Panc1 (cell line): ENCODE results near the gene TMEM40. TPM values are rescaled to one million over a fixed set of nuclear protein-coding genes. Genes with fewer than 3 reads are reported as not detected.
A peak's percentile ranks its signal among the peaks of the same experiment; 100 is the strongest.

Experiments used
- ATAC-seq: fragments of 200-7000 bp; cut with Tn5 transposase; 2 replicates; pipeline ENCODE4 v1.9.1; 2020; ENCODE audit warnings: mild to moderate bottlenecking, moderate library complexity
- BruUV-seq: library from RNA; stranded (reverse); fragments of 400-500 nt; replicated peaks from 2 replicates; lab custom pipeline; 2021; lab: Mats Ljungman, UMichigan
- CTCF ChIA-PET: fragments of 300-600 bp; sonication (Branson Sonifier 250); formaldehyde crosslinking; loops from one replicate; lab custom pipeline; 2022; ENCODE audit warnings: antibody characterized with exemption; lab: Charles Lee
- POLR2A ChIA-PET: fragments of 300-600 bp; sonication (Branson Sonifier 250); formaldehyde crosslinking; loops from one replicate; lab custom pipeline; 2022; ENCODE audit warnings: antibody characterized with exemption; lab: Charles Lee
- DNase-seq: peaks from one replicate; pipeline ENCODE4 v3.0.0-alpha.2; 2010; ENCODE audit warnings: low read depth, low spot score
- H3K27ac ChIP-seq: 2 replicates; pipeline ENCODE4 v1.5.1; 2011; ENCODE audit warnings: mild to moderate bottlenecking, low read length, inconsistent platforms
- H3K27me3 ChIP-seq: fragments of 200-500 bp; sonication (Bioruptor generic); 2 replicates; pipeline ENCODE4 v1.6.0; 2014; ENCODE audit warnings: low read length, inconsistent platforms; ENCODE audit not compliant: control insufficient read depth, insufficient read depth
- H3K36me3 ChIP-seq: fragments of 200-500 bp; sonication (Bioruptor generic); 2 replicates; pipeline ENCODE4 v1.5.1; 2014; ENCODE audit warnings: inconsistent platforms, mild to moderate bottlenecking, low read length, moderate library complexity; ENCODE audit not compliant: control insufficient read depth, insufficient read depth
- H3K4me1 ChIP-seq: 2 replicates; pipeline ENCODE4 v1.5.1; 2011; ENCODE audit warnings: inconsistent platforms, mild to moderate bottlenecking, low read length, moderate library complexity; ENCODE audit not compliant: control insufficient read depth, insufficient read depth
- H3K4me3 ChIP-seq, 2 experiments: 2 replicates each; pipeline ENCODE4 v1.5.1; 2011 to 2012; ENCODE audit warnings: low read depth in 2 of 2, low read length in 2 of 2, mild to moderate bottlenecking in 2 of 2, inconsistent platforms in 1 of 2, moderate library complexity in 1 of 2
- H3K9me3 ChIP-seq: fragments of 200-500 bp; sonication (Bioruptor generic); 2 replicates; pipeline ENCODE4 v1.5.1; 2014; ENCODE audit warnings: low read depth, mild to moderate bottlenecking, inconsistent platforms, low read length, moderate library complexity; ENCODE audit not compliant: control insufficient read depth, insufficient read depth
- POLR2AphosphoS5 ChIP-seq: IDR thresholded peaks from 2 replicates; pipeline ENCODE4 v1.6.1; 2012; ENCODE audit warnings: mild to moderate bottlenecking, low read depth, low read length, moderate library complexity
- SIN3A ChIP-seq: IDR thresholded peaks from 2 replicates; pipeline ENCODE4 v1.6.1; 2012; ENCODE audit warnings: low read depth, mild to moderate bottlenecking, low read length, moderate library complexity, borderline replicate concordance; ENCODE audit not compliant: insufficient read depth
- TCF7L2 ChIP-seq: IDR thresholded peaks from 2 replicates; pipeline ENCODE4 v1.6.1; 2011; ENCODE audit warnings: mild to moderate bottlenecking, low read depth, low read length, inconsistent platforms
- in situ Hi-C: cut with HindIII; loops from 2 replicates; pipeline ENCODE4 v1.10.0; 2016; ENCODE audit warnings: low sequenced_read_pairs, low pct_unique_long_range_greater_than_20kb
- intact Hi-C: fragments of 100-400 bp; cut with micrococcal nuclease; formaldehyde crosslinking; loops from one replicate; pipeline ENCODE4 v1.10.0; 2022; ENCODE audit not compliant: unreplicated experiment
- total RNA-seq: library from RNA; stranded (reverse); gene quantifications from one replicate; pipeline ENCODE4 v1.2.1, GENCODE V29; 2021; ENCODE audit not compliant: unreplicated experiment
- TF ChIP-seq, protein P1 (sequence below): fragments of 450-650 bp; IDR thresholded peaks from 2 replicates; pipeline ENCODE4 v1.5.1; 2017; ENCODE audit warnings: mild to moderate bottlenecking
- TF ChIP-seq, protein P2 (sequence below), 2 experiments: IDR thresholded peaks; 2 replicates each; pipeline ENCODE4 v1.6.1; 2011 to 2012; ENCODE audit warnings: low read depth in 2 of 2, control low read depth in 1 of 2, low read length in 1 of 2, mild to moderate bottlenecking in 1 of 2, moderate library complexity in 1 of 2; ENCODE audit not compliant: insufficient read depth in 1 of 2

The TMEM40 gene
- total RNA-seq, 1 experiment from 2014 or later: 1.3 TPM

DNA sequence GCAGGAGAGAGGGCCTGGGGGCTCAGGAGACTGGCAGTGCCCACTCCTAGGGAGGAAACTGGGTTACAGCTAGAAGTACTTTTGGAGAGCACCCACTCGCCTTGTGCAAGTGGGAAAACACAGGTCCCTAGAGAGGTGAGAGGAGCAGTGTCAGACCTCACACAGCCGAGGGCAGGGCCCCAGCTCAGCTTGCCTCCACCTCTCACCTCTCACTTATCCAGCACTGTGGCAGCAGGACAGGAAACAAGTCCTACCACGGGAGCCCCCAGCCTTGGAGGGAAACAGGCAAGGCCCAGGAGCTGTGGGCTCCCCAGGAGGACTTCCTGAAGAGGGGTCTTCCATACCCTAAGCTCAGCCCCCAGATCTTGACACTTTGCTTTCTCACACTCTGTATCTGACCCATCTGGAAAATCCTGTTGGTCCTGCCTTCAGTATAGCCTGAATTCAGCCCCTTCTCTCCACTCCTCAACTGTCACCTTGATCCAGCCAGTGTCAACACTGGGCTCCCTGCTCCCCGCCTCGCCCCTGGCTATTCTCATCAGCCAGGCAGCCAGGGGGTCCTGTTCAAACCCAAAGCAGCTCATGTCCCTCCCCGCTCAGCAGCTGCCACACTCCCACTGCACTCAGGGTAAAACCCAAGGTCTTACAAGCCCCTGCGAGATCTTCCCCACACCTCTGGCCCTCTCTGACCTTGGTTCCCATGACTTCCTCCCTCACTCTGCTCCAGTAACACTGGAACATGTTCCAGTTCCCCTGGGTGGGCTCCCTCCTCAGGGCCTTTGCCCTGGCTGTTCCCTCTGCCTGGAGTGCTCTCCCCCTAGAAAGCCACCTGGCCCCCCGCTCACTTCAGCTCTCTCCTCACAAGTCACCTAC, 870 bp upstream of the TMEM40 start:
- ATAC-seq (0 out of 2 replicates have a peak, but pooled peaks have one; percentile 27), DNase-seq (no peak)
- Histone ChIP-seq H3K27me3 (no peaks in the 10 kb centered on the region), H3K36me3 (no peaks in the 10 kb centered on the region), H3K9me3 (no peaks in the 10 kb centered on the region), H3K4me3 (no peak overlapping the region), H3K4me1 (peaks cover 20% of the 10 kb centered on the region), H3K27ac (no peak overlapping the region)
- ChIA-PET POLR2A (interaction anchor here (0.6 to 0.7 kb wide), 2 partner anchors 63 to 818 kb away, joined by 3 read pairs; no protein-coding TSS in a partner anchor), CTCF (no interaction called here)
- in situ Hi-C loops (no loop called here), intact Hi-C loops (no loop called here)
- TF ChIP-seq POLR2AphosphoS5 (no peak), TCF7L2 (no peak), SIN3A (no peak)
- TF ChIP-seq, protein P1, sequence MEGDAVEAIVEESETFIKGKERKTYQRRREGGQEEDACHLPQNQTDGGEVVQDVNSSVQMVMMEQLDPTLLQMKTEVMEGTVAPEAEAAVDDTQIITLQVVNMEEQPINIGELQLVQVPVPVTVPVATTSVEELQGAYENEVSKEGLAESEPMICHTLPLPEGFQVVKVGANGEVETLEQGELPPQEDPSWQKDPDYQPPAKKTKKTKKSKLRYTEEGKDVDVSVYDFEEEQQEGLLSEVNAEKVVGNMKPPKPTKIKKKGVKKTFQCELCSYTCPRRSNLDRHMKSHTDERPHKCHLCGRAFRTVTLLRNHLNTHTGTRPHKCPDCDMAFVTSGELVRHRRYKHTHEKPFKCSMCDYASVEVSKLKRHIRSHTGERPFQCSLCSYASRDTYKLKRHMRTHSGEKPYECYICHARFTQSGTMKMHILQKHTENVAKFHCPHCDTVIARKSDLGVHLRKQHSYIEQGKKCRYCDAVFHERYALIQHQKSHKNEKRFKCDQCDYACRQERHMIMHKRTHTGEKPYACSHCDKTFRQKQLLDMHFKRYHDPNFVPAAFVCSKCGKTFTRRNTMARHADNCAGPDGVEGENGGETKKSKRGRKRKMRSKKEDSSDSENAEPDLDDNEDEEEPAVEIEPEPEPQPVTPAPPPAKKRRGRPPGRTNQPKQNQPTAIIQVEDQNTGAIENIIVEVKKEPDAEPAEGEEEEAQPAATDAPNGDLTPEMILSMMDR: no peak
- TF ChIP-seq, protein P2, sequence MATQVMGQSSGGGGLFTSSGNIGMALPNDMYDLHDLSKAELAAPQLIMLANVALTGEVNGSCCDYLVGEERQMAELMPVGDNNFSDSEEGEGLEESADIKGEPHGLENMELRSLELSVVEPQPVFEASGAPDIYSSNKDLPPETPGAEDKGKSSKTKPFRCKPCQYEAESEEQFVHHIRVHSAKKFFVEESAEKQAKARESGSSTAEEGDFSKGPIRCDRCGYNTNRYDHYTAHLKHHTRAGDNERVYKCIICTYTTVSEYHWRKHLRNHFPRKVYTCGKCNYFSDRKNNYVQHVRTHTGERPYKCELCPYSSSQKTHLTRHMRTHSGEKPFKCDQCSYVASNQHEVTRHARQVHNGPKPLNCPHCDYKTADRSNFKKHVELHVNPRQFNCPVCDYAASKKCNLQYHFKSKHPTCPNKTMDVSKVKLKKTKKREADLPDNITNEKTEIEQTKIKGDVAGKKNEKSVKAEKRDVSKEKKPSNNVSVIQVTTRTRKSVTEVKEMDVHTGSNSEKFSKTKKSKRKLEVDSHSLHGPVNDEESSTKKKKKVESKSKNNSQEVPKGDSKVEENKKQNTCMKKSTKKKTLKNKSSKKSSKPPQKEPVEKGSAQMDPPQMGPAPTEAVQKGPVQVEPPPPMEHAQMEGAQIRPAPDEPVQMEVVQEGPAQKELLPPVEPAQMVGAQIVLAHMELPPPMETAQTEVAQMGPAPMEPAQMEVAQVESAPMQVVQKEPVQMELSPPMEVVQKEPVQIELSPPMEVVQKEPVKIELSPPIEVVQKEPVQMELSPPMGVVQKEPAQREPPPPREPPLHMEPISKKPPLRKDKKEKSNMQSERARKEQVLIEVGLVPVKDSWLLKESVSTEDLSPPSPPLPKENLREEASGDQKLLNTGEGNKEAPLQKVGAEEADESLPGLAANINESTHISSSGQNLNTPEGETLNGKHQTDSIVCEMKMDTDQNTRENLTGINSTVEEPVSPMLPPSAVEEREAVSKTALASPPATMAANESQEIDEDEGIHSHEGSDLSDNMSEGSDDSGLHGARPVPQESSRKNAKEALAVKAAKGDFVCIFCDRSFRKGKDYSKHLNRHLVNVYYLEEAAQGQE (IDR thresholded peaks at IDR 0.05; ENCODE audit: insufficient read depth in 1 of 2, low read depth in 2 of 2, low read length in 1 of 2): no peak
- BruUV-seq: no TSS peak

DNA sequence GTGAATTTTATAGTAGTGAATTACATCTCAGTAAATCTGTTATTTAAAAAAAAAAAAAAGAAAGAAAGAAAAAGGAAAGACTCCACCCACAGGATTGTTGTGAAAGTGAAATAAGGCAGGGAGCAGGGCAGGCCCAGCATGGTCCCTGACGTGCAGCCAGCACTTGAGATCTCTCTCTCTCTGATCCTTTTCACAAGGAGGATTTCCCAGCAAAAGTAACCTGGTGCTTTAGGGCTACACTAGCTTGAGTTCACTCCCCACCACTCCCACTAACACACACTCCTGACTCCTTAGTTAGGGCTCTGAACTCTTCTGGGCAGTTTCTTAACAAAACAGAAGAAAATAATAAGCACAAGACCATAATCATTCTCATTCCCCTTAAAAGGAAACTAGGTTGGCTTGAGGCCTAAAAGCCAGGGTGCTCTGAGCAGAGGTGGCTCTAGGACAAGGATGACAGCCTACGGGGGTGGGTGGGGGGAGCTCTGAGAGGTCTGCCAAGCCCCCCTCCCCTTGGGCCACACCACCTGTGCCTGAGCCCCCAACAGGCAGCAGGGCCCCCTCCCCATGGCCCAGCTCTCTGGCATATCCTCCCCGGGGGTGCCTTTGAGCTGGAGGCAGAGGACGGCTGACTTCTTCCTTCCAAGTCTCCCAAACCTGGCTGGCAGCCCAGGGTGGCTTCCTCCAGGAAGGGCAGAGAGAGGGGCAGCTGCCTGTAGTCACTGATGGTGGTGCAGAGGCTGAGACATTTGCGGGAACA, 856 bp downstream of the TMEM40 start:
- no peak; the same call in 1 of the 2 replicates for ATAC-seq
- H3K4me3 ChIP-seq: no peak overlapping the region

More for the DNA sequence above, 856 bp downstream of the TMEM40 start:
- Histone ChIP-seq H3K27ac (peak overlapping the region; percentile 31; the same call in 1 of the 2 replicates), H3K36me3 (no peaks in the 10 kb centered on the region), H3K9me3 (no peaks in the 10 kb centered on the region), H3K27me3 (no peaks in the 10 kb centered on the region), H3K4me1 (peaks cover 16% of the 10 kb centered on the region)
- BruUV-seq: no TSS peak
- in situ Hi-C loops (no loop called here), intact Hi-C loops (no loop called here)
- ChIA-PET CTCF (no interaction called here), POLR2A (no interaction called here)
- TF ChIP-seq POLR2AphosphoS5 (no peak), SIN3A (no peak), TCF7L2 (no peak)
- TF ChIP-seq, protein P2 (IDR thresholded peaks at IDR 0.05; ENCODE audit: insufficient read depth in 1 of 2, low read depth in 2 of 2, low read length in 1 of 2): no peak
- TF ChIP-seq, protein P1: no peak
- no peak for DNase-seq
